A673 (cell line): ENCODE results near the gene MSANTD1. TPM values are rescaled to one million over a fixed set of nuclear protein-coding genes. Genes with fewer than 3 reads are reported as not detected.

Experiments
- BruUV-seq: library from RNA; stranded (reverse); fragments of 400-500 nt; replicated peaks from 2 replicates; lab custom pipeline; 2021; lab: Mats Ljungman, UMichigan
- CTCF ChIA-PET: fragments of 300-600 bp; sonication (Branson Sonifier 250); formaldehyde crosslinking; loops from one replicate; lab custom pipeline; 2022; ENCODE audit warnings: antibody characterized with exemption; lab: Charles Lee
- POLR2A ChIA-PET: fragments of 300-600 bp; sonication (Branson Sonifier 250); formaldehyde crosslinking; loops from one replicate; lab custom pipeline; 2022; ENCODE audit warnings: antibody characterized with exemption; ENCODE audit not compliant: low non-redundant PET; lab: Charles Lee
- DNase-seq: peaks from one replicate; pipeline ENCODE4 v3.0.0-alpha.2; 2015; ENCODE audit warnings: low spot score
- H3K27ac ChIP-seq: fragments of 200-600 bp; sonication (generic); 2 replicates; pipeline ENCODE4 v1.5.1; 2016; ENCODE audit warnings: mixed run types, low read depth, mild to moderate bottlenecking, mixed read lengths, antibody characterized with exemption, low read length; ENCODE audit not compliant: poor library complexity, severe bottlenecking
- H3K27me3 ChIP-seq: fragments of 200-600 bp; sonication (generic); replicated peaks from 2 replicates; pipeline ENCODE4 v1.6.1; 2017; ENCODE audit warnings: mixed run types, low read depth, mild to moderate bottlenecking, mixed read lengths, antibody characterized with exemption, low read length; ENCODE audit not compliant: insufficient read depth, poor library complexity
- H3K36me3 ChIP-seq: fragments of 200-600 bp; sonication (generic); 2 replicates; pipeline ENCODE4 v1.6.1; 2016; ENCODE audit warnings: mixed run types, mild to moderate bottlenecking, mixed read lengths, antibody characterized with exemption, low read length; ENCODE audit not compliant: insufficient read depth, poor library complexity, severe bottlenecking
- H3K4me1 ChIP-seq: fragments of 200-600 bp; sonication (generic); 2 replicates; pipeline ENCODE4 v1.6.1; 2017; ENCODE audit warnings: mixed run types, mild to moderate bottlenecking, mixed read lengths, antibody characterized with exemption, low read length; ENCODE audit not compliant: insufficient read depth, poor library complexity, severe bottlenecking
- H3K4me3 ChIP-seq: fragments of 200-600 bp; sonication (generic); 2 replicates; pipeline ENCODE4 v1.5.1; 2016; ENCODE audit warnings: low read depth, mixed run types, mild to moderate bottlenecking, mixed read lengths, low read length; ENCODE audit not compliant: poor library complexity, severe bottlenecking
- H3K9me3 ChIP-seq: fragments of 200-600 bp; sonication (generic); 2 replicates; pipeline ENCODE4 v1.6.1; 2016; ENCODE audit warnings: mixed run types, low read depth, mild to moderate bottlenecking, mixed read lengths, antibody characterized with exemption, low read length; ENCODE audit not compliant: poor library complexity, severe bottlenecking
- EZH2 ChIP-seq: fragments of 200-600 bp; sonication (generic); IDR thresholded peaks from 2 replicates; pipeline ENCODE4 v1.6.1; 2017; ENCODE audit warnings: borderline replicate concordance, low read depth, mild to moderate bottlenecking, mixed read lengths, antibody characterized with exemption, low read length; ENCODE audit not compliant: poor library complexity, severe bottlenecking
- intact Hi-C: fragments of 100-400 bp; cut with micrococcal nuclease; formaldehyde crosslinking; loops from one replicate; pipeline ENCODE4 v1.10.0; 2022; ENCODE audit not compliant: unreplicated experiment
- total RNA-seq: library from RNA; stranded (reverse); gene quantifications from 2 replicates; pipeline ENCODE4 v1.2.3, GENCODE V29; 2021
- TF ChIP-seq, protein P1 (sequence below): fragments of 300-800, 200-600 bp; sonication (generic); conservative IDR thresholded peaks from 2 replicates; pipeline ENCODE4 v1.5.1; 2017; ENCODE audit warnings: low read depth, mild to moderate bottlenecking, antibody characterized with exemption, low read length, moderate library complexity, mixed read lengths

Gene MSANTD1
- total RNA-seq, 1 experiment from 2014 or later, result 2.3 TPM

DNA sequence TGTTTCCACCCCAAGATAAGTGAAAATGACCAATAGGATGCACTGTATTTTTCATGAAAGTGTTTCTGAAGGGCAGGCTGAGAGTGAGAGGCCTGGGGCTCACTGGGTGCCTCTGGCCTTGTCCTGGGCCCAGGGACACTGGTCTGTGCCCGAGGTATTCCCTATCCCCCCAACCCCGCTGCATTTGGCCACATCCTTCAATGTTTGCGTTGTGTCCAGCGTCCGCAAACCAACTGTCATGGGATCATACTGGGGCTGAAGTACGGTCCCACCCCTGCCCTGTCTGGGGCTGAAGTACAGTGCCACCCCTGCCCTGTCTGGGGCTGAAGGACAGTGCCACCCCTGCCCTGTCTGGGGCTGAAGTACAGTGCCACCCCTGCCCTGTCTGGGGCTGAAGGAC, 22.0 kb upstream of the MSANTD1 start:
- TF ChIP-seq EZH2, result no peak
- TF ChIP-seq, protein P1, sequence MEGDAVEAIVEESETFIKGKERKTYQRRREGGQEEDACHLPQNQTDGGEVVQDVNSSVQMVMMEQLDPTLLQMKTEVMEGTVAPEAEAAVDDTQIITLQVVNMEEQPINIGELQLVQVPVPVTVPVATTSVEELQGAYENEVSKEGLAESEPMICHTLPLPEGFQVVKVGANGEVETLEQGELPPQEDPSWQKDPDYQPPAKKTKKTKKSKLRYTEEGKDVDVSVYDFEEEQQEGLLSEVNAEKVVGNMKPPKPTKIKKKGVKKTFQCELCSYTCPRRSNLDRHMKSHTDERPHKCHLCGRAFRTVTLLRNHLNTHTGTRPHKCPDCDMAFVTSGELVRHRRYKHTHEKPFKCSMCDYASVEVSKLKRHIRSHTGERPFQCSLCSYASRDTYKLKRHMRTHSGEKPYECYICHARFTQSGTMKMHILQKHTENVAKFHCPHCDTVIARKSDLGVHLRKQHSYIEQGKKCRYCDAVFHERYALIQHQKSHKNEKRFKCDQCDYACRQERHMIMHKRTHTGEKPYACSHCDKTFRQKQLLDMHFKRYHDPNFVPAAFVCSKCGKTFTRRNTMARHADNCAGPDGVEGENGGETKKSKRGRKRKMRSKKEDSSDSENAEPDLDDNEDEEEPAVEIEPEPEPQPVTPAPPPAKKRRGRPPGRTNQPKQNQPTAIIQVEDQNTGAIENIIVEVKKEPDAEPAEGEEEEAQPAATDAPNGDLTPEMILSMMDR, result no peak
- Histone ChIP-seq H3K27me3 (no peaks in the 10 kb centered on the region), H3K9me3 (no peaks in the 10 kb centered on the region), H3K36me3 (peaks cover 41% of the 10 kb centered on the region), H3K27ac (no peak overlapping the region), H3K4me1 (no peaks in the 10 kb centered on the region), H3K4me3 (no peak overlapping the region)
- CTCF ChIA-PET, result no interaction called here
- no peak for DNase-seq
- POLR2A ChIA-PET, result no interaction called here
- intact Hi-C loops, result no loop called here
- no TSS peak for BruUV-seq

DNA sequence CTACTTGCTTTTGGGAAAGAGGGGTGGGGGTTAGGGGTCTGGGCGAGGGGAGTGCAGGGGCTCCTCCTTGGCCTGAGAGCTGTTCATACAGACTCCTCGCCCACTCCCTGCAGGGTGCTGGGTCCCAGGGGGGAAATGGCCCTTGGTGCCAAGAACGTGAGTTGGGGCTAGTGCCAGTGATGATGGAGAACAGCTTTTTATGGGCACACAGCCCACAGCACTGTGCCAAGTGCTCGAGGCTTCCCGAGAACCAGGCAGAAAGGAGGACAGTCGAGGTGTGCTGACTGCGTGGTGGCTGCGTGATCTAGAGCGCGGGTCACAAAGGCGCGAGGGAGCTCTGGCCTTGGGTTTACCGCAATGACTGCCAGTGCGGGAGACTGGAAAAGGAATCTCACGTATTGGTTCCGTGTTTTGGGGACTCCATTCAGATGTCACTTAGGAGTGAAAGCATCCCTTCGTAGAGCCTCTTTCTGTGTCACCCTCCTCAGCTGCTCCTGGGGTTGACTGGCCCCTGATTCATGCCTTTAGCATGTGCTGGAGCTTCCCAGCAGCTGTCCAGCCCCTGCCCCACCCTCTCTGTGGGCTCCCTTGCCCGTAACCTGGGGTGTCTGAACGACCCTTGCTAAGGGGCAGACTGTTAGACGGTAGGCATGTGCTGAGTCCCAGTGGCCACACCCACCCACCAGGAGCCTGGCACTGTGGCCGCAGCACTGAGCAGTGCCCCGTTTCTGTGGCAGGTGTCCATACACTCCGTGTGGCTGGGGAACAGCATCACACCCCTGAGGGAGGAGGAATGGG, 20.9 kb upstream of the MSANTD1 start:
- Histone ChIP-seq H3K4me3 (no peak overlapping the region), H3K27me3 (no peaks in the 10 kb centered on the region), H3K36me3 (peaks cover 33% of the 10 kb centered on the region), H3K27ac (no peak overlapping the region), H3K9me3 (no peaks in the 10 kb centered on the region), H3K4me1 (no peaks in the 10 kb centered on the region)
- ChIA-PET CTCF (no interaction called here), POLR2A (no interaction called here)
- no peak for TF ChIP-seq EZH2
- TF ChIP-seq, protein P1, result no peak
- intact Hi-C loops, result no loop called here
- BruUV-seq, result no TSS peak
- DNase-seq, result no peak

DNA sequence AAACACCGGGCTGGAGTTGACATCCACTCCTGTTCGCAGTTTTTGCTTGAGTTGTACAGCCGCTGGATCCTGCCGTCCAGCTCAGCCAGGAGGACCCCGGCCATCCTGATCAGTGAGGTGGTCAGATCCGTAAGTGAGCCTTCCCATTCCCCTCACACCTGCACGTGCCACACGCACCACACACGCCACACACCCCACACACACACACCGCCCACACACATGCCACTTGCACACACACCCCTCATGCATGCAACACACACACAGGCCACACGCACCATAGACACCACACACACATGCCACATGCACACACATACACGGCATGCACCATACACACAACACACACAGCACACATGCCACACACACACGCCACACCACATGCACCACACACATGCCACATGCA, 20.1 kb upstream of the MSANTD1 start:
- TF ChIP-seq, protein P1, result no peak
- TF ChIP-seq EZH2, result no peak
- intact Hi-C loops, result no loop called here
- no peaks in the 10 kb centered on the region for H3K9me3 ChIP-seq
- no peaks in the 10 kb centered on the region for H3K4me1 ChIP-seq
- H3K27me3 ChIP-seq, result no peaks in the 10 kb centered on the region
- no peak overlapping the region for H3K27ac ChIP-seq
- H3K36me3 ChIP-seq, result peaks cover 33% of the 10 kb centered on the region
- no peak overlapping the region for H3K4me3 ChIP-seq
- POLR2A ChIA-PET, result no interaction called here
- BruUV-seq, result no TSS peak
- CTCF ChIA-PET, result no interaction called here
- DNase-seq, result no peak
